Measurements from ENCODE around the gene ALOX5.
"Not testable (repeated sequence)": the region's sequence is repeated elsewhere in the genome, so short reads cannot be mapped to it uniquely, and the experiment has no call there.

ALOX5 gene

DNA sequence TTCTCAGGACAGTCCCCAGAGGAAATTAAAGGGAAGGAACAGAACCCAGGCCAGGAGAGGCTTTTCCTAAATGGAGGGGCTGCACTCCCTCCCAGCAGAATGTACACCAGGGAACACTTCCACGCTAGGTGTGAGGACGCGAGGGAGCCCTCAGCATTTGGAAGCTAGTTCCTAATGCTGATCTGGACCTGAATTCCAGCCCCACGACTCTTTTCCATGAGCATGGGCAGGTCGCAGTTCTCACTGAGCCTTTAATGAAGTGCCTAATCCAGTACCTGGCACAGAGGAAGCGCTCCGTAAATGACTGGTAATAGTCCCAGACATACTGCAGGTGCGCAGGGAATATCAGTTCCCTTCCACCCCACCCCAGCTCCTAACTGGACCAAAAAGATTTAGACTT, 1.1 kb downstream of the ALOX5 start:
- DNase-seq: no peak

DNA sequence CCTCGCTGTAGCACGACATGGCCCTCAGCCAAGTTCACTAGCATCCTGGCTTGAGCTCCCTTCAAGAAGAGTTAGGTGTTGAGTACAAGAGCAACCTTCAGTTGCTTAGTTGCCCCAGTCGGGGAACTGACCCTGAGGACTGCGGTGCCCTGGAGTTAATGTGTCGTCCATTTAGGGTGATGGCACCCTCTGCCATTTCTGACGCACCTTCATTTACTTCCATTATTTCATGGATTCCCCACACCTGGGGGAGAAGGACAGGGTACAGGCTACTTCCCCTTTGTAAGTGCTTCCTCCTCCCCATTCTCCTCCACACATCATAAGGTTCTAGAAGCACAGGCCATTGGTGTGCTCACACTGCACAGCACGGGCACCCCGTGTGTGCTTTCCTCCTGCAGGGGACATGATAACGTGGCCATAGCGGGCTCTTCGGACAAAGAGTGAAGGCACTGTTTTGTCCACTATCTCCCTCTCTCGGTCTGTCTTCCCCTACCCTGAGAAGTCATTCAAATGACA, 1.8 kb downstream of the ALOX5 start:
- DNase-seq: no peak

DNA sequence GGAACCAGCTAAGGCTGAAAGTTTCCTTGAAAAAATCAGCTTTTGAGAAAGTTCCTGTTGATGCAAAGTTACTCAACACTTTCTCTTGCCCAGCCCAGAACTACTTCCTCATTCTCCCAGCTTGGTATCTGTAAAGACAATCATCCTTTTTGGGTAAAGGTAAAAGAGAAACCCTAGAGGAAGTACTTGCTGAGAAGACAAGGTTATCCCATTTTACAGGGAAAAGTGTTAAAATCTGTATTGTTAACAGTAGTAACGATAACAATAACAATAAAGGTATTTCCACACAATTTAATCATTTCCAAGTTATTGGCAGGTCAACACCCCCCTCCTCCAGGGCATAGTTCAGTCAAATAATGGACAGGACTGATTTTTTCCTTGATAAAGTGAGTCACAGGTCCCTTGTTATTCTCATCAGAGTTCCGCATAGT, 2.4 kb downstream of the ALOX5 start:
- DNase-seq: no peak

DNA sequence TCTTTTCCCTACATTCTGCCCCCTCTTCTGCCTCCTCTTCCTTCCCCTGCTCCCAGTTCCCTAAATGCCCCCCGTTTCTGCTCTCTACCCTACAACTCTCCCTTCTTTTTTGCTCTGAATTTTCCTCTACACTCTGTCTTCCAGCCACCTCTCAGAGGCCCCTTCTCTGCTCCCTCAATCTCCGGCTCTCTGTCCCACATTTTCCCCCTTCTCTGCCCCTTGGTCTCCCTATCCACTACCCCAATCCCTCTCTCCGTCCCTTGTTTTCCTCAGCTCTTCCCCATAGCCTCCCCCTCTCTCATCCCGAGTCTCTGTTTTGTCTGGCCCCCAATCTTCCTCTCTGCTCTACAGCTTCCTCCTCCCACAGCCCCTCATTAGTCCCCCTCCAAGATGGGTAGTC, 3.3 kb downstream of the ALOX5 start:
- DNase-seq: no peak

DNA sequence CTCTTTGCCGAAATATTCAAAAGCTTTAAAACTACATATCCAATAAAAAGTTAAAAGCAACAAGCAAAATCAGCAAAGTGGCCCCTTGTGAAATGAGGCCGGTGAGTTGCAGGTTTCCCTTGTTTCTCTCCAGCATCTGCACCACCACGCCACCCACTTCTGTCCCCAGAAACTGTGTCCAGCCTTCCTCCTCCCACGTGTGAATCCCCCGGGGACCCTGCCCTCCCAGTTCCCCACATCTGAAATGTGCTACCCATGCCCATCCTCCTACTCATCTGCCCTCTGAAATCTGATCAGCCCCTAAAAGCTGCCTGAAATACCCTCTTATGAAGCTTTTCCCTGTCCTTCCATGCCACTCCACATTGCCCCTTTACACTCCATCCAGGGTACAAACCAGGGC, 3.8 kb downstream of the ALOX5 start:
- DNase-seq: no peak

DNA sequence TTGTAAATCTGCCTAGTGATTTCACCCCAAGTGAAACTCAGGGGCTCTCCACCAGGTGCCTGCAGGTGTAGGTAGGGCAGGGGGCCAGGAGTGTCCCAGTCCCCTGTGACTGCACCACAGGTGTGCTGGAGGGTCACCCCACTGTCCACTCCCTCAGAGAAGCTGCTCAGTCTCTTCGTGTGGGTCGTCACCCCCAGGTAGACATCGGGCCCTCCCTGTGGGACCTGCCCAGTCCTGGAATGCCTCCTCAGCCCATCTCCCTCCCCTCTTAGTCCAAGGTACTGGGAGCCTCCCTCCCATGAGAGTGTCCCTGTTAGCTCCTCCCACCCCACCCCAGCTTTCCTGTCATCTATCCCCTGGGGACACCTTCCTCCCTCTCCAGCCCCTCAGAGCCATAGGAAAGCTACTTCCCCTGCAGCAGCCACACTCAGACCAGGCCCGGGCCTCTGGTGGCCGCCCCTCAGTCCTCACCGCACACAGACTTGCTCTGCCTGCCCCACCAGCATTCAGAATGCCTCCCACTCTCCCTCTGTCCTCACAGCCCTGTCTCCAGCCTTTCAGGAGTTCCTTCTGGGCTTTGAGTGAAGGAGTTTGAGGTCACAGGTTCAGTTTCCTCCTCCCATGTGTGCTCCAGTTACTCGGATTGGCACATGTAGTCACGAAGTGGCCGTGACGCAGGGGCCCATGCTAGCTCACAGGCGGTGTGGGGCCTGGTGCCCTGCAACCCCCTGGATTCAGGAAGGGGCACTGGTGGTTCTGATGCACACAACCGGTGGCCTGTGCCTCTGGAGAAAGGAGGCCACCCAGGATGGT, 5.1 kb downstream of the ALOX5 start:
- no peak for DNase-seq

DNA sequence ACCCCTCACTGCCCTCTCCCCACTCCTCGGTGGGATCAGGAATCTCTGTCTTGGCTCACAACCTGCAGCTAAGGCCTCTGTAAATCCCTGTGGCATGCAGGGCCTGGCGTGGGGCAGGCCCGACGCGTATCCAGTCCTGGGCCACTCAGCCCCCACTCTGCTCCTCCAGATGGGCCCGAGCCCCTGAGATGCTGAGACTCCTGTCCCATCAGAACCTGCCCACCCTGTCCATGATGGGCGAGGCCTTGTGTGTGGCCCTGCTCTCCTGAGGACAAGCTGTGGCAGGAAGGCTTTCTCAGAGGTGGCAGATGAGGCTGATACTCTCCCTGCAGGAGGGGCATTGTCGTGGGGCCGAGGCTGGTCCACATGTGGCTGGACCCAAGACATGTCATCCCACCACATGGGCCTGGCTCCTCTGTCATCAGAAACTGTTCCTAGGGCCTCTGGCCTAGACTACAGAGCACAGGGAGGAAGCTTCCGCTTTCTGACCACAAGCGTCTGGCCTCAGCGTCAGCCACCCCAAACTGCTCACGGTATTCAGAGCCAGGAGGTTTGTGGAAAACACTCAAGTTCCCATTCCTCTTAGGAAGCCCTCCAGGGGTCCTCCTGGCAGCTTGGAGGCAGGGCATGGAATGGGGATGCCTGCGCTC, 6.0 kb downstream of the ALOX5 start:
- DNase-seq: no peak

DNA sequence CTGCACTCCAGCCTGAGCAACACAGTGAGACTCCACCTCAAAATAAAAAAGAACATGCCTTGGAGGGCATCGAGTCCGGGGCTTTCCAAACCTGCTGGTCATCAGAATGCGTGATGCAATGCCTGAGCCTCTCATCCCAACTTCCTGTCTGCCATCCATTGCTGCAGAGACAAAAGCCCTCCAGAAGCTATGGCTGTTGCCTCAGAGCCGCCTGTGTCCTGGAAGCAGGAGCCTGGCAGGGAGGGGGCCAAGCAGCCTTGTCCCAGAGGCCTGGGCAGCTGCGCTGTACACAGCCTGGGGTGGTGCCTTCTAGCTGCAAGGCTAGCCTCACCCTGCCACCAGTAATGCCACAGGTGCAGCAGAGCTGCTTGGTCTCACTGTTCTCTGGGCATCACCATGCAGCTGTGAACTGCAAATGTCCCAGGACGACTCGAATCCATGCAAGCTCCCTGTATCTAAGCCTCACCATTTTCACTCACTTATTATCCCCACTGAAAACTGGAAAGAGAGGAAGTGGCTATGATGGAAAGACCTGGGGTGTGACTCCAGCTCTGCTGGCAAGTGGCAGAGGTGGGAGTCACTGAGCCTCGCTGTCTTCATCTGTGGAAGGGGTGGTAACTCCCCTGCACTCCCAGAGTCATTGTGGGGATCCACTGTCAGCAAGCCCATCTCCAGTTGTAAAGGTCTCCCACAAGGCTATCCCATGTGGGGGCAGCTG, 7.0 kb downstream of the ALOX5 start:
- DNase-seq: no peak

DNA sequence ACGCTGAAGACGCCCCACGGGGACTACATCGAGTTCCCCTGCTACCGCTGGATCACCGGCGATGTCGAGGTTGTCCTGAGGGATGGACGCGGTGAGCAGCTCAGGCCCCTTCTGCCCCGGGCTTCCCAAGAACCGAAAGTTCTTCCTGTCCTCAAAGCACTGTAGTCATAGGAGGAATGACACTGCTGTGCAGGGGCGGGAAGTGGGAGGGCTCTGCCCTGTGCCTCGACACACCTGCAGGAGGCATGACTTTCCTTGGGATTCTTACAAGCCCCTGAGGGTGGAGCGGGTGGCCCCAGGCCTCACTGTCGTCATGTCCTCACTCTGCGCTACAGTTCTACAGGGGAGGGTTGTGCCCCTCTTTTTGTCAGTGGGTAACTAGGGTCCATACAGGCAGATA, 8.6 kb downstream of the ALOX5 start:
- DNase-seq: no peak

DNA sequence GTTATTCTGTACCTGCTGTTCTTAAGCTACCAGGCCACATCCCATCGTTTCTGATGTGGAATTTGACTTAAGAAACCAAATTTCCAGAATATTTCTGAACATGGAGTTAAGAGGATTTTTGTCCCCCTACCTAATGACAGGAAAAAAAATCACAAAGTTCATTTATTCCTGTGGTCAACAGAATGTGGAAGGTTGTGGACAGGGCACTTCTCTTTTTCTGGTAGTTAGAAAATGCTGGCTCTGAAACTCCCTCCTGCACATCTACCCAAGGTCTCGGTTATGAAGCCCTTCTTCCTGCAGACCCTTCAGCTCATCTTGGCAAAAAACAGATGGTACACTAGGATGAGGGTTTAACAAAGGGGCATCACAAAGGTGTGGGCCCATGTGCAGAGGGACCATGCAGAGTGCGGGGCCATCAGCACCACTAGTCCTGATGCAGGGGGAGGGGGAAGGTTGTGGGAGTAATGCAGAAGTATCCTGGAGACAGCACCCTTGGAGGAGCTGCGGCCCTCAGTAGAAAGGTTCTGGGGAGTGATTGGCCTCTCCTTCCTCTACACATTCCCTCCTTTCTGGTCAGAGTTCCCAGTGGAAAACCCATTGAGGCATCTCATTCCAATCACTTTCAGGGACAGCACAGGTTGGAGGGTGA, 9.8 kb downstream of the ALOX5 start:
- no peak for DNase-seq

DNA sequence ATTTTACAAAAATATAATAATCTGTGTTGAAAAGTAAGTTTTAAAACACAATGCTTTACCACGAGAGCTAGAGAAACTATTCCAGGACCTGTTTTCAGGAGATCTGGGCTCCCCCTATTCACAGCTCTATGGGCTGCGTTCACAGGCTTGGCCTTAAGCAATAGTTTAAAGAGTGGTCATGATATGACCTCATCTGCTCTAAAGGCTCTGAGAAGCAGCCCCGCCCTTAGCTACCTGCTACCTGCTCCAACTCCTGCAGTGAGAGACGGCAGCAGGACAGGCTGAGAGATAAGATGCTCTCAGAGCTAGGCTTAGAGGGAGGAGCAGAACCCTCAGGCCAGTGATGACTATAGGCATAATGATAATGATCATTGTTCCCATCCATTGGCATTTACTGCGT, 12.6 kb downstream of the ALOX5 start:
- no peak for DNase-seq

DNA sequence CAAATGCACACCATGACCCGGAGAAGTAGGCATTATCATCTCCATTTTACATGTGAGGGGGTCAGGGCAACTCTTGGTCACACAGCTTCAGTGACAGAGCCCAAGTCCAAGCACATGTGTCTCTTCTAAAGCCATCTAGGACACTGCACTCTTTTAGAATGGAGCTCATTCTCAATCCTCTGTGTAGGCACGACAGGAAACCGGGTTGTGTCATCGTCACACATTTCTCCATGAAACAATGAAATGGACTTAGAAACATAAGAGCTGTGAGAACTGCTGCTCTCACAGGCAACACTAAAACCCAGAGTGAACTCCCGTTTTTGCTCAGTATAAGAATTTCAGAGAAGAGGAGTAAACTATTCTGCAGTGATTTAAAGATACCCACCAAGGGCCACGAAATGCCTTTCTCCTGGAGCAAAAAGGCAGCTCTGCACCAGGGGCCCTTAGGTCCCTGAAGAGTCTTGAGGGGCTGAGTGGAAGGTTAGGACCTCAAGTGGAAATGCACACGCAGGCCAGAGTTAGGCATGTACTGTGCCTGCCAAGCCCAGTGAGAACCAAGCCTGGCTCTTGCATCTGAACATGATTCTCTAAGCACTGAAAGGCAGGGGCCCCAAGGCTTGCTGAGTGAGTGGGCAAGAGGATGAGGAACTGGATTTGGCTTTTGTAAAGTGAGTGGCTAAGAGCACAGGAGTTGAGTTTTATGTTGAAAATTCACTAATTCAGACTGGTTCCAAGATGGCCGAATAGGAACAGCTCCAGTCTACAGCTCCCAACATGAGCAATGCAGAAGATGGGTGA, 13.3 kb downstream of the ALOX5 start:
- no peak for DNase-seq

DNA sequence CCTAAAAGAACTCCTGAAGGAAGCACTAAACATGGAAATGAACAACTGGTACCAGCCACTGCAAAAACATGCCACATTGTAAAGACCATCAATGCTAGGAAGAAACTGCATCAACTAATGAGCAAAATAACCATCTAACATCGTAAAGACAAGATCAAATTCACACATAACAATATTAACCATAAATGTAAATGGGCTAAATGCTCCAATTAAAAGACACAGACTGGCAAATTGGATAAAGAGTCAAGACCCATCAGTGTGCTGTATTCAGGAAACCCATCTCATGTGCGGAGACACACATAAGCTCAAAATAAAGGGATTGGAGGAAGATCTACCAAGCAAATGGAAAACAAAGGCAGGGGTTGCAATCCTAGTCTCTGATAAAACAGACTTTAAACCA, 15.7 kb downstream of the ALOX5 start:
- not testable (repeated sequence) for DNase-seq

DNA sequence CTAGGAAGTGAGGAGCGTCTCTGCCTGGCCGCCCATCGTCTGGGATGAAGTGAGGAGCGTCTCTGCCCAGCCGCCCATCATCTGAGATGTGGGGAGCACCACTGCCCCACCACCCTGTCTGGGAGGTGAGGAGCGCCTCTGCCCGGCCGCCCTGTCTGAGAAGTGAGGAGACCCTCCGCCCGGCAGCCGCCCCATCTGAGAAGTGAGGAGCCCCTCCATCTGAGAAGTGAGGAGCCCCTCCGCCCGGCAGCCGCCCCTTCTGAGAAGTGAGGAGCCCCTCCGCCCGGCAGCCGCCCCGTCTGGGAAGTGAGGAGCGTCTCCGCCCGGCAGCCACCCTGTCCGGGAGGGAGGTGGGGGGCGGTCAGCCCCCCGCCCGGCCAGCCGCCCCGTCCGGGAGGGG, 17.6 kb downstream of the ALOX5 start:
- not testable (repeated sequence) for DNase-seq

DNA sequence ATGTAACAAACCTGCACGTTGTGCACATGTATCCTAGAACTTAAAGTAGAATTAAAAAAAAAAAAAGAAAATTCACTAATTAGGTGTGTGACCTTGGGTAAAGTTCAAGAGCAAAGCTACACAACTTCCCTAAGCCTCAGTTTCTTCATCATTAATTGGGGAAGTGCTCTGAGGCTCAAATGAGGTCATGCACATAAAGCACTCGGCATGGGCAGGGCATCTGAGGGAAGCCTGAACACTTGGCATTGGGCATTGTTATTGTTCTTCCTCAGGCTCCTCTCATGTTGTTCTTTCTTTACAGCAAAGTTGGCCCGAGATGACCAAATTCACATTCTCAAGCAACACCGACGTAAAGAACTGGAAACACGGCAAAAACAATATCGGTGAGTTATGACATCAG, 21.5 kb downstream of the ALOX5 start:
- no peak for DNase-seq

DNA sequence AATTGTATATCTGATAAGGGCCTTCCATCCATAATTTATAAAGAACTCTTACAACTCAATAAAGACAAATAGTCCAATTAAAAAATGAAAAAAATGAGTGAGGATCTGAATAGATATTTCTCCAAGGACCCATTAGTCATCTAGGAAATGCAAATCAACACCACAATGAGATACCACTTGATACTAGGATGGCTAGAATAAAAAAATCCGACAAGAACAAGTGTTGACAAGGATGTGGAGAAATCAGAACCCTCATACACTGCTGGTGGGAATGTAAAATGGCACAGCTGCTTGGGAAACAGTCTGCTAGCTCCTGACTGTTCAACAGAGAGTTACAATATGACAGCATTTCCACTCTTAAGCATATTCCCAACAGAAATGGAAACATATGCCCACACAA, 24.6 kb downstream of the ALOX5 start:
- DNase-seq: no peak

DNA sequence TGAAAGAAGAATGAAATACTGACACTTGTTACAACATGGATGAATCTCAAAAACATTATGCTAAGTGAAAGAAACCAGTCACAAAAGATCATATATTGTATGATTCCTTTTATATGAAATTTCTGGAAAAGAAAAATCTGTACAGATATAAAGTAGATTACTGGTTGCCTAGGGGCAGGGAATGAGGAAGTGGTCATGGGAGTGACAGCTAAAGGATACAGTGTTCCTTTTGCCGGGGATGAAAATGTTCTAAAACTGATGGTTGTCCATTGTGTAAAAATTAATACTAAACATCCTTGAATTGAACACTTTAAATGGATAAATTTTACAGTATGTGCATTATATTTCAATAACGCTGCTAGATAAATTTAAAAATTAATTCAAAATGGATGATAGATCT, 25.1 kb downstream of the ALOX5 start:
- DNase-seq: no peak

DNA sequence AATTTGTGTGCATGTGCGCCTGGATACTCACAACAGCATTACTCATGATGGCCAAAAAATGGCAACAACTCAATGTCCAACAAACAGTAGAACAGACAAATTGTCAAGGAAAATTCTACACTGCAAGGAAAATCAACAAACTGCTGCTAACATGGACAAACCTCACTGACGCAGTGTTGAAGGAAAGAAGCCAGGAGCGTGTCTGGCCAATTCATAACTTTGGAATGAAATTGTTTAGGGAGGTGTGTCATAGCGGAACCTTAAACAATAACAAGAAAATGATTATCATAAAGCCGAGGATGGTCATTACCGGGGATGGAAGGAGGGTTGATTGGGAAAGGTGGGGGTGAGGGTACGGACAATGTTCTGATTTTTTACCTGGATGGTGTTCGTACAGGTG, 29.1 kb downstream of the ALOX5 start:
- no peak for DNase-seq

DNA sequence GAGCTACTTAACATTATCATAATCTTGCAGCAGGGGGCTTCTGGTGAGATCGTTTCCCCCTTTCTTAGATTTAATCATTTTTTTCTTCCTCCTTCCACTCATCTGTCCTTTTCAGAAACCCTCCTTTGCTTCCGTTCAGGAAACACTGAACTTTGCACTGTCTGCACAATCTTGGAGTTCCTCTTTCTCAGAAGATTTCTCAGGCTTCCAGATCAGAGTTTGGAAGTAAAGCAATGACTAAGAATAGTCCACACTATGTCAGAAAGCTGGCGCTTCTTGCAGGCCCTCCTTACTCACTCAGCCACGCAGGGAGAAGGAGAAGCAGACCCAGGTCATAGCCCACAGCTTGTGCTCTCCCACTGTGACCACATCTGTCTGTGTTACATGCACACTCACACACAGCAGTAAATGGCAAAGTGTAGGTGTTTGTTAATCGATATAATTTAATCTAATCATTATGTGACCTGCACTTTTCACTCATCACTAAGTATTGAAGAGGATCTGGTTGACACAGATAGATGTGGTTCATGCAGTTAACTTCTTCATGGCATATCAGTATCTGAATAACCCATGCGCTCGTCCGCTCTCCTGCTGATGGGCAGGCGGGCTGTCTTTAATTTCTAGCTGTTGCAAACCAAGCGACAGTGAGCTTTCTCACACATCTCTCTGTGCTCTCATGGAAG, 30.2 kb downstream of the ALOX5 start:
- no peak for DNase-seq

DNA sequence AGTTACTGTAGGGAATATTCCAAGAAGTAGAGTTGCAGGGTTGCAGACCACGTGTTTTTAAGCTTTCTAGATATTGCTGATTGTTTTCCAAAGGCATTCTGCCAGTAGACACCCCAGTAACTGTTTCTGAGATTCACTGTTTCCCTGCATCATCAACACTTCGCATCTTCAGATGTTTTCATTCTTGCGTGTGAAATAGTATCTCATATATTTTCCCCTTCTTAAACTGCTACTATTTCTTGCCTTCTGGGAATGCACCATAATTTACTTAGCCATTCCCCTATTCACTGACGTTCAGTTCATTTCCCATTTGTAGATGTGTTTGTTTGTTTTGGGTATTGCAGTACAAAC, 30.7 kb downstream of the ALOX5 start:
- DNase-seq: no peak

DNA sequence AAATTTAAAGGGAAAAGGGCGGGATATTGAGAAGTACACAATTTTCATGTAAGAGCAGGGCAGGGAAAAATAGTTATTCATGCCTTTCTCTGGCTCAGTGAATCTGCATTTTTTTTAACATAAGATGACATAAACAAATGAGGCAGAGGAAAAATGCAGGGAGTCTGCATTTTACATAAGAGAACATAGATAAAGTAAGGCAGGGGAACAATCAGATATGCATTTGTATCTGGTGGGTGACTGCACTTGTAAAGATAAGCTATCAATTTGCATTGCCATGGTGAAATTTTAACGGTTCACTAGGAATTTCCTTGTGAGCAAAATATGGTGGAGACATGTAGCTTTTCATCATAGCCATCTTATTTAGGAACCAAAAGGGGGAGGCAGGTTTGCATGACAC, 33.5 kb downstream of the ALOX5 start:
- DNase-seq: no peak

Data from NCI-H1694 (cell line).